OCI-LY3 (cell line): ENCODE data around the gene NOP58.

Experiments
- CTCF ChIP-seq: fragments of 200-600, 300-600 bp; sonication (generic); IDR thresholded peaks from 2 replicates; pipeline ENCODE4 v1.5.1; 2014; ENCODE audit warnings: antibody characterized with exemption, low read length, low read depth
- EZH2phosphoT487 ChIP-seq: fragments of 200-600 bp; shearing (Covaris generic); IDR thresholded peaks from 2 replicates; pipeline ENCODE4 v1.6.1; 2018; ENCODE audit warnings: antibody characterized with exemption, mixed run types, low read depth

- TF ChIP-seq CTCF (no peak), EZH2phosphoT487 (no peak)
These were observed 1.9 kb downstream of the NOP58 start for GRCh38 chr2:202267495-202267894.
